AG10803 (cell line): Measurements from ENCODE around the gene NDUFAB1.
"Not testable (repeated sequence)": the region's sequence is repeated elsewhere in the genome, so short reads cannot be mapped to it uniquely, and the experiment has no call there.

Experiments used
- DNase-seq: peaks from one replicate; pipeline ENCODE4 v3.0.0; 2010; ENCODE audit warnings: low read depth
- H3K4me3 ChIP-seq: 2 replicates; pipeline ENCODE4 v1.5.1; 2011; ENCODE audit warnings: mild to moderate bottlenecking, low read length, control low read depth
- CTCF ChIP-seq: conservative IDR thresholded peaks from 2 replicates; pipeline ENCODE4 v1.5.1; 2011; ENCODE audit warnings: mild to moderate bottlenecking, low read length, control low read depth, inconsistent platforms

NDUFAB1 gene

GRCh38 chr16:23595951-23596720 is at the start of gene NDUFAB1:
NDUFAB1 (minus strand) TSS chr16:23596316; CDS start chr16:23596290, 26 bp downstream.
- H3K4me3 ChIP-seq = peak within 1 kb of the TSS; percentile 98
- peak; percentile 57 for TF ChIP-seq CTCF
- DNase-seq = peak; percentile 85

- peak overlapping the region; percentile 81 for H3K4me3 ChIP-seq
- no peak for DNase-seq
- TF ChIP-seq CTCF = no peak
Measured at GRCh38 chr16:23642246-23642774, 46.2 kb upstream of the NDUFAB1 start.

- DNase-seq = peak; percentile 93
- no peak for TF ChIP-seq CTCF
- peak within 1 kb of the TSS; percentile 81 for H3K4me3 ChIP-seq
Measured at GRCh38 chr16:23640931-23641765, 45.0 kb upstream of the NDUFAB1 start, which contains the start of the genes DCTN5 and PALB2. DCTN5 (plus strand) TSS chr16:23641466; CDS start chr16:23641543, 77 bp downstream. PALB2 (minus strand) TSS chr16:23641310; CDS start chr16:23641157, 153 bp downstream.

- DNase-seq = peak; percentile 1
- TF ChIP-seq CTCF = no peak
Measured at GRCh38 chr16:23640615-23640930, 44.5 kb upstream of the NDUFAB1 start.

GRCh38 chr16:23635958-23636357 is 39.8 kb upstream of the NDUFAB1 start:
- TF ChIP-seq CTCF = no peak
- H3K4me3 ChIP-seq = no peak overlapping the region
- DNase-seq = no peak

More at GRCh38 chr16:23640615-23640930, 44.5 kb upstream of the NDUFAB1 start:
- peak overlapping the region; percentile 81 for H3K4me3 ChIP-seq

- no peak overlapping the region for H3K4me3 ChIP-seq
- no peak for DNase-seq
- no peak for TF ChIP-seq CTCF
Measured at GRCh38 chr16:23634461-23635036, 38.4 kb upstream of the NDUFAB1 start.

- DNase-seq, H3K4me3 ChIP-seq: not testable (repeated sequence)
Measured at GRCh38 chr16:23631874-23632273, 35.8 kb upstream of the NDUFAB1 start.
